ENCODE data around the gene GRWD1.

The GRWD1 gene

DNA sequence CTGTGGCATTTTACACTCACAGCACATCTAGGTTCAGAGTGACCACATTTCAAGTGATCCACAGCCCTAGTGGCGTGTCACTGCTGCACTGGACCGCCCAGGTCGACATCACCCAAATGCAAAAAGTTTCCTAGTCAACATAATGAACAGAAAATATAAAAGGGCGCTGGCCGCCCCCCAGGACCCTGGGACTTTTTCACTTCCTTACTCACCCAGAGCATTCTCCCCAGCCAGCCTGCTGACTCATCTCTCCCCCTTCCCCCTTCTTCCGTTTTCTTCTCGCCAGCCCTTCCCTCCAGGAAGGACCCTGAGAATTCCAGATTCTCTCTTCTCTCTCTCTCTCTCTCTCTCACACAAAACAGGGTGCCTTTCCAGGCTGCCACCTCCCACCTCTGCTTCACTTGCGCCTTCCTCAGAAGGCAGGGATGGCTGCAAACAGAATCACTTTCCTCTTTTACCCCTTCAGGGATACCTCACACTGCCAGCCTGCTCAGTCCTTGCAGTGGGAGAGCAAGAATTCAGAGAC is 21.0 kb upstream of the GRWD1 start:
- peak; percentile 77 for DNase-seq (ENCODE audit: low read depth)

- DNase-seq (ENCODE audit: low read depth) = no peak
Measured at GRCh38 chr19:48428670-48429069, 17.1 kb upstream of the GRWD1 start.

DNA sequence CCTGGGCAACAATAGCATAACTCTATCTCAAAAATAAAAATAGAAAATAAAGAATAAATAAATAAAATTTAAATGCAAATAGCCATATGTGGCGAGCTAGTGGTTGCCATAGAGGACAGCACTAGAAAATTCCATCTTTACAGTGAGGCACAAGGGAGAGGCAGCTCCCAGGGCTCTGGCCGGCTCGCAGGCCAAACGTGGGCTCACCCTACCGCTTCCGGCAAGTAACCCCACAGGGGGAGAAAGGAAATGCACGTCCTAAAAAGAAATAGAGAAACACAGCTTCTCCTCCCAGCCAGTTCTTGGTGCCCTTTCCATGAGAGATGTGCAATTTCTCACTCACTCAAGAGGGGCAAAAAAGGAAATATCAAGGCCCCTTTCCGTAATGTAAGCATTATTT is 12.4 kb upstream of the GRWD1 start:
- no peak for DNase-seq (ENCODE audit: low read depth)

DNA sequence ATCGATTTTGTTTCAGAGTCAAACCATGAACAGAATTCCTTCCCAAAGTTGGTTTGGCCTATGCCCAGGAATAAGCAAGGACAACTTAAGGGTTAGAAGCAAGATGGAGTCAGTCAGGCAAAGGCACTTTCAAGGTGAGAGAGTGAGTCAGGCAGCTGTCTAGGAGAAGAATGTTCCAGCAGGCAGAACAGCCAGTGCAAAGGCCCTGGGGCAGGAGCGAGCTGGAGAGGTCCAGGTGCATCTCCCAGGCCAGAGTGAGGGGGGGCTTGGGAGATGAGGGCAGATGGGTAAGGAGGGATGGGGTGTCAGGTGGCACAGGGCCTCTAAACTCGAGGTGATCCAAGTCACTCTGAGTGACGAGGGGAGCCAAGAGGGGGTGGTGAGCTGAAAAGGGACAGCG is 9.2 kb upstream of the GRWD1 start:
- no peak for DNase-seq (ENCODE audit: low read depth)

- no peak for DNase-seq (ENCODE audit: low read depth)
Measured at GRCh38 chr19:48441360-48442050, 4.3 kb upstream of the GRWD1 start.

- no peak for DNase-seq (ENCODE audit: low read depth)
Measured at GRCh38 chr19:48442116-48443035, 3.4 kb upstream of the GRWD1 start.

- DNase-seq (ENCODE audit: low read depth) = peak; percentile 26
Measured at GRCh38 chr19:48443256-48443655, 2.5 kb upstream of the GRWD1 start.

DNA sequence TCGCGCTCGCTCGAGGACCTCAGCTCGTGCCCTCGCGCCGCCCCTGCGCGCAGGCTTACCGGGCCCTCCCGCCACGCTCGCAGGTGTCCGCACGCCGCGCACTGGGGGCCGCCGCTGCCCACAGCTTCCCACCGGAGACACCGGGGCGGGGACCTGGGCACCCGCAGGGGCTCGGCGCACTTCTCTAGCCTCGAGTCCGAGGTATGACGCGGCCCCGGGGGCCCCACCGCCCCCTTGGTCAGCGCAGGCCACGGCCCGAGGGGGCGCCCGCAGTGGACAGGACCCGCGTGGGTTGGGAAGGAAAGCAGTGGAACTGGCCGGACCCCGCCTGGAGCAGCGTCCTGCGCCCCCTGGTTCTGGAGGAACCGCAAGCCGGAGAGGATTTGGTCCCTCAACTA is 2.1 kb upstream of the GRWD1 start:
- no peak for DNase-seq (ENCODE audit: low read depth)

DNA sequence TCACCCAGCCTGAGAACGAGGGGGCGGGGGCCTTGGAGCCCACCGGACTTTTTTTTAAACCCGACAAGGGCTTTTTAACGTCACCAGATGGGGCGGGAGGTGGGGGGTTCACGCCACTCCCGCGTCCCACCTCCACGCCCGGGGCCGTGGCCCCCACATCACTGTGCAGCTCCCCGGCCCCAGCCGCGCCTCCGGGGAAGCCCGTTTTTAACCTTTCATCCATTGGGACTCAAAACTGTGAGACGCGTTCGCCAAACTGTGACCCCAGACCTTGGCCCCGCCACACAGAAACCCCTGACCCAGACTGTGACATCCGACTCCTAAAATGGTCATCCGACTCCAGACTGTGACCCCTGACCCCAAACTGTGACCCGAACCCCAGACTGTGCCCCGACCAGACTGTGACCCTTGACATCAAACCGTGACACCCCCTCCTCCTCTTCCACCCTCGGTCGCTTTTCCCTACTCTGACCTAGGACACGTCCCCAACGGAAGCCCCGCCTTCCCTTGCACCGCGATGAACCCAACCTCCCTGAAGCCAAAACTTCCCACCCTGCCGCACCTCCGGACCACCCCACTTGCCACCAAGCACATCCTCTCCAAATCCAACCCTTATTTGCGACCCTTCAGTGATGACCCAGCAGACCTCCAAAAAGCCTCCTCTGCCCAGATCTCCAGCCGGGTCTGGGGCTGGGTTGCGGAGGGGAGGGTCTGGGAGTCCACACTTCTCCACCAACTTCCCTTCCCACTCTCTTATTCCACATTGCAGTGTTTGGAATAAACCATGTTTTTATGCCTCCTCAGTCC is 1.5 kb upstream of the GRWD1 start:
- DNase-seq (ENCODE audit: low read depth) = no peak

GRCh38 chr19:48444936-48445200 is 915 bp upstream of the GRWD1 start:
- no peak for DNase-seq (ENCODE audit: low read depth)

DNA sequence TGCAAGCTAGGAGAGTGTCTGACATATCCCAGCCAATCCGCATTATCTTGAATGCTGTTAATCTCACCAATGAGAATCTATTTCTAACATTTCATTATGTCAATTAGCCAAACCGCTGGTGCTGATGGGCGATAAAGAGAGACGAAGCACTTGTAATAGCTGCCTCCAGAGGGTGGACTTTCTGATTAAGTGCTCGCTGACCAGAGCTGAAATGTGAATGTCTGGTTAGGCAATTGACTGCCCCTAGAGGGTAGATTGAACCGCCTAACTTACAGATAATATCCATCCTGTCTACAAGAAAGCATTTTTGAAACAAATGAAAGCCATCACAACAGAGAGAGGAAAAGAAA is 552 bp upstream of the GRWD1 start:
- DNase-seq (ENCODE audit: low read depth) = peak; percentile 93

GRCh38 chr19:48446579-48446978 is 796 bp downstream of the GRWD1 start:
- DNase-seq (ENCODE audit: low read depth) = no peak

DNA sequence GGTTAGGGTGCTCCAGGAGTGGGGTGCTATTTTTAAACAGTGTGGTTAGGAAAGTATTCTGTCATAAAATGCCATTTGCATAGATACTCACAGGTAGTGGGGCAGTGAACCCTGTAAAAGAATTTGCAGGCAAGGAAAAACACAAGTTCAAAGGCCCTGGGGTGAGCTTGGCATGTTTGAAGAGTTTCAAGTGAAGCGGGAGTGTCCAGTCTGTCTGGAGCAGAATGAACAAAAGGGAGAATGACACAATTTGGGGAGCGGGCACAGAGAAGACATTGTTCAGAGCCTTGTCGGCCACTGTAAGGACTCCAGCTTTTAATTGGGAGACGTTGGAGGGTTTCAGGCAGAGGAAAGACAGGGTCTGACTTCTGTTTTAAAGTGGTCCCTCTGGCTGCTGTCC is 2.8 kb downstream of the GRWD1 start:
- DNase-seq (ENCODE audit: low read depth) = no peak

DNA sequence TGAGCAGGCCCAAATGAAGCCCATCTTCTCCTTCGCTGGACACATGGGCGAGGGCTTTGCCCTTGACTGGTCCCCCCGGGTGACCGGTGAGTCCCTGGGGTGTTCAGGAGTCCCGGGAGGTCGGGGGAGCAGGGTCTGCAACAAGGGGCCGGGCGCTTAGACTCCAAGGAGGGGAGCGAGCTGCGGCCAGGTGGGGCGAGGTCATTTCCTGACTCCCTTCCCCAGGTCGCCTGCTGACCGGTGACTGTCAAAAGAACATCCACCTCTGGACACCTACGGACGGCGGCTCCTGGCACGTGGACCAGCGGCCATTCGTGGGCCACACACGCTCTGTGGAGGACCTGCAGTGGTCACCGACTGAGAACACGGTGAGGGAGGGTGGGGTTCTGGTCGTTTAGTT is 4.7 kb downstream of the GRWD1 start:
- DNase-seq (ENCODE audit: low read depth) = no peak

DNA sequence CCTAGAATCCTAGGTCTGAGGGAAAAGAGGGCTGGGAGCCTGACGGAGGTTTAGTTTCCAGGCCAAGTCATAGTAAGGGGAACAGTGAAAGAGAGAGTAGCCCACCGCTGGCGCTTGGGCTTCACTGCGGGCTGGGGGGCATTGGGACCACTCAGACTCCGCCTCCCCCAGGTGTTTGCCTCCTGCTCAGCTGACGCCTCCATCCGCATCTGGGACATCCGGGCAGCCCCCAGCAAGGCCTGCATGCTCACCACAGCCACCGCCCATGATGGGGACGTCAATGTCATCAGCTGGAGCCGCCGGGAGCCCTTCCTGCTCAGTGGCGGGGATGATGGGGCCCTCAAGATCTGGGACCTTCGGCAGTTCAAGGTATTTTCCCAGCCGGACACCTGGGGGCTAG is 5.1 kb downstream of the GRWD1 start:
- DNase-seq (ENCODE audit: low read depth) = no peak

- no peak for DNase-seq (ENCODE audit: low read depth)
Measured at GRCh38 chr19:48451624-48452023, 5.8 kb downstream of the GRWD1 start.

GRCh38 chr19:48452289-48453190 is 6.8 kb downstream of the GRWD1 start:
- DNase-seq (ENCODE audit: low read depth) = no peak

GRCh38 chr19:48454150-48454730 is 8.5 kb downstream of the GRWD1 start:
- no peak for DNase-seq (ENCODE audit: low read depth)

GRCh38 chr19:48455171-48455907 is 9.6 kb downstream of the GRWD1 start, which contains the start of gene KCNJ14:
TSS of gene KCNJ14 (plus strand) at chr19:48455574. CDS start at chr19:48461725, 6,151 bp downstream.
- no peak for DNase-seq (ENCODE audit: low read depth)

DNA sequence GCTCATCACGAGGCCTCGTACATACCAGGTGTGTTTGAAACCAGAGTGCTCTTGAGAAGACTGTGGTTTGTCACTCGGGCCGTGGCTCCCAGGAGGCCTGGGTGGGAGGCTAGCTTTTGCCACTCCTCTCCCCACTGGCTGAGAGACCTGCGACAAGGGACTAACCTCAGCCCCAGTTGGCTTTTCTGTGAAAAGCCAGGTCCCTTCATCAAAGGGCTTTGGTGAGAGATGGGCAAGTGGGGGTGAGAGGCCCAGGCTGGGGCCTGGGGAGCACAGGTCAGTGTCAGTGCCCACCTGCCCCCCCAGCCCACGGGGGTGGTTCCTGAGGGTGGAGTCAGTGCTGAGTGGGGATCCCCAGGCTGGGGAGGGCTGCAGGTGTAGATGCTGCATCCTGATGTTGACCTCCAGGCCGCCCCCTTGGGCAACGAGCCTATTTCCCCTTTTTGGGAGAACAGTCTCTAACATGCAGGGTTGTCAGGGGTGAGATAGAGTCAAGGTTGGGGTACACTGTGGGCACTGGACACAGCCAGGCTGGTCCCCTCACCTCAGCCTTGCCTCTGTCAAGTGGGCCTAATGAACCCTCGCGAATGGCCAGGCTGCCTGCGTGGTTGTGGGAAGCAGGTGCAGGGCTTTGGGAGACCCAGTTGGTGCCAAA is 10.3 kb downstream of the GRWD1 start:
- DNase-seq (ENCODE audit: low read depth) = no peak

Data from iris pigment epithelial cell (primary cell).